IMR-90 (cell line): ENCODE measurements around the gene TTK. TPM values are rescaled to one million over a fixed set of nuclear protein-coding genes. Genes with fewer than 3 reads are reported as not detected.

Experiments
- ATAC-seq: fragments of 200-7000 bp; cut with Tn5 transposase; 2 replicates; pipeline ENCODE4 v1.9.1; 2020; ENCODE audit warnings: low read depth, mild to moderate bottlenecking, moderate library complexity
- BruUV-seq: library from RNA; stranded (reverse); fragments of 400-500 nt; replicated peaks from 2 replicates; lab custom pipeline; 2021; lab: Mats Ljungman, UMichigan
- CTCF ChIA-PET: fragments of 300-600 bp; formaldehyde crosslinking; extraction: SDS; loops from one replicate; lab custom pipeline; 2021; ENCODE audit warnings: antibody characterized with exemption; lab: Yijun Ruan, JAX
- POLR2A ChIA-PET: fragments of 300-600 bp; sonication (Branson Sonifier 250); formaldehyde crosslinking; loops from one replicate; lab custom pipeline; 2022; ENCODE audit warnings: antibody characterized with exemption; ENCODE audit not compliant: unreplicated experiment; lab: Charles Lee
- DNase-seq: peaks from one replicate; pipeline ENCODE4 v3.0.0; 2013
- H2AFZ ChIP-seq: replicated peaks from 2 replicates; pipeline ENCODE3; 2013; ENCODE audit warnings: low read length, mild to moderate bottlenecking; ENCODE audit not compliant: poor library complexity
- H2AK5ac ChIP-seq: 2 replicates; pipeline ENCODE4 v1.6.1; 2013; ENCODE audit warnings: low read depth, low read length, inconsistent platforms
- H2AK9ac ChIP-seq: replicated peaks from 2 replicates; pipeline ENCODE3; 2013; ENCODE audit warnings: mild to moderate bottlenecking, low read depth, low read length, moderate library complexity; ENCODE audit not compliant: poor library complexity
- H2BK120ac ChIP-seq: 2 replicates; pipeline ENCODE4 v1.6.1; 2013; ENCODE audit warnings: low read depth, low read length, inconsistent platforms
- H2BK15ac ChIP-seq: 3 replicates; pipeline ENCODE4 v1.6.1; 2013; ENCODE audit warnings: low read depth, low read length, inconsistent platforms
- H2BK20ac ChIP-seq: 2 replicates; pipeline ENCODE4 v1.6.1; 2013; ENCODE audit warnings: low read depth, mild to moderate bottlenecking, inconsistent platforms, low read length, moderate library complexity
- H2BK5ac ChIP-seq: 2 replicates; pipeline ENCODE4 v1.6.1; 2013; ENCODE audit warnings: mild to moderate bottlenecking, low read depth, low read length, inconsistent platforms; ENCODE audit not compliant: poor library complexity, severe bottlenecking
- H3K14ac ChIP-seq: replicated peaks from 2 replicates; pipeline ENCODE4 v1.6.1; 2013; ENCODE audit warnings: low read depth, low read length, inconsistent platforms
- H3K18ac ChIP-seq: 2 replicates; pipeline ENCODE4 v1.6.1; 2013; ENCODE audit warnings: low read depth, low read length, control low read depth
- H3K23ac ChIP-seq: 2 replicates; pipeline ENCODE4 v1.6.1; 2013; ENCODE audit warnings: low read depth, low read length, inconsistent platforms
- H3K27ac ChIP-seq: 2 replicates; pipeline ENCODE4 v1.5.1; 2013; ENCODE audit warnings: mild to moderate bottlenecking, control low read depth, low read length; ENCODE audit not compliant: insufficient read depth
- H3K27me3 ChIP-seq: 2 replicates; pipeline ENCODE4 v1.6.1; 2013; ENCODE audit warnings: low read length; ENCODE audit not compliant: control insufficient read depth, insufficient read depth
- H3K36me3 ChIP-seq: 2 replicates; pipeline ENCODE4 v1.6.1; 2013; ENCODE audit warnings: low read length, mixed read lengths; ENCODE audit not compliant: control insufficient read depth, insufficient read depth
- H3K4ac ChIP-seq: 2 replicates; pipeline ENCODE4 v1.6.1; 2013; ENCODE audit warnings: low read depth, low read length, inconsistent platforms
- H3K4me1 ChIP-seq: 2 replicates; pipeline ENCODE4 v1.6.1; 2013; ENCODE audit warnings: low read length, mixed read lengths; ENCODE audit not compliant: control insufficient read depth, insufficient read depth
- H3K4me2 ChIP-seq: 2 replicates; pipeline ENCODE4 v1.6.1; 2013; ENCODE audit warnings: low read depth, mild to moderate bottlenecking, control low read depth, low read length, moderate library complexity
- H3K4me3 ChIP-seq: 2 replicates; pipeline ENCODE4 v1.5.1; 2013; ENCODE audit warnings: low read depth, mild to moderate bottlenecking, control low read depth, low read length, moderate library complexity; ENCODE audit not compliant: insufficient read depth
- H3K56ac ChIP-seq: 2 replicates; pipeline ENCODE4 v1.6.1; 2013; ENCODE audit warnings: low read length, inconsistent platforms; ENCODE audit not compliant: insufficient read depth; ENCODE audit errors: extremely low read depth
- H3K79me1 ChIP-seq, 2 experiments: 2 replicates each; pipeline ENCODE4 v1.6.1; 2013; ENCODE audit warnings: low read length in 2 of 2, inconsistent platforms in 1 of 2, low read depth in 1 of 2
- H3K9ac ChIP-seq: 2 replicates; pipeline ENCODE4 v1.6.1; 2013; ENCODE audit warnings: low read depth, low read length, control low read depth
- H3K9me1 ChIP-seq: 2 replicates; pipeline ENCODE4 v1.6.1; 2013; ENCODE audit warnings: low read length, inconsistent platforms; ENCODE audit not compliant: insufficient read depth
- H3K9me3 ChIP-seq: 2 replicates; pipeline ENCODE4 v1.6.1; 2013; ENCODE audit warnings: low read length; ENCODE audit not compliant: control insufficient read depth, insufficient read depth
- H4K20me1 ChIP-seq: 2 replicates; pipeline ENCODE4 v1.6.1; 2013; ENCODE audit warnings: low read length, inconsistent platforms; ENCODE audit not compliant: insufficient read depth
- H4K5ac ChIP-seq: 2 replicates; pipeline ENCODE4 v1.6.1; 2013; ENCODE audit warnings: mild to moderate bottlenecking, low read depth, low read length, control low read depth
- H4K8ac ChIP-seq, 2 experiments: 2 replicates each; pipeline ENCODE4 v1.6.1; 2013; ENCODE audit warnings: low read depth in 2 of 2, low read length in 2 of 2, control low read depth in 1 of 2, inconsistent platforms in 1 of 2
- H4K91ac ChIP-seq: 2 replicates; pipeline ENCODE4 v1.6.1; 2013; ENCODE audit warnings: low read depth, low read length, inconsistent platforms; ENCODE audit not compliant: insufficient read depth
- BHLHE40 ChIP-seq: fragments of 150-350 bp; IDR thresholded peaks from 2 replicates; pipeline ENCODE4 v1.6.1; 2016; ENCODE audit warnings: mild to moderate bottlenecking, low read depth, low read length
- CEBPB ChIP-seq: IDR thresholded peaks from 2 replicates; pipeline ENCODE4 v1.6.1; 2012; ENCODE audit warnings: low read depth, low read length, improper control_type of control experiment
- CHD1 ChIP-seq: IDR thresholded peaks from 2 replicates; pipeline ENCODE4 v1.6.1; 2012; ENCODE audit warnings: low read depth, low read length, improper control_type of control experiment
- CTCF ChIP-seq: conservative IDR thresholded peaks from 2 replicates; pipeline ENCODE4 v1.5.1; 2012; ENCODE audit warnings: mild to moderate bottlenecking, low read depth, low read length, improper control_type of control experiment
- ELK1 ChIP-seq: fragments of 150-350 bp; IDR thresholded peaks from 2 replicates; pipeline ENCODE4 v1.6.1; 2016; ENCODE audit warnings: low read depth, mild to moderate bottlenecking, low read length, moderate library complexity, borderline replicate concordance
- FOS ChIP-seq: fragments of 150-350 bp; IDR thresholded peaks from 2 replicates; pipeline ENCODE4 v1.6.1; 2016; ENCODE audit warnings: low read depth, low read length
- MAFK ChIP-seq: IDR thresholded peaks from 2 replicates; pipeline ENCODE4 v1.6.1; 2012; ENCODE audit warnings: low read depth, low read length, improper control_type of control experiment
- MAZ ChIP-seq: IDR thresholded peaks from 2 replicates; pipeline ENCODE4 v1.6.1; 2012; ENCODE audit warnings: low read depth, mild to moderate bottlenecking, low read length, improper control_type of control experiment, moderate library complexity, borderline replicate concordance
- MXI1 ChIP-seq: IDR thresholded peaks from 2 replicates; pipeline ENCODE4 v1.6.1; 2012; ENCODE audit warnings: low read depth, mild to moderate bottlenecking, low read length, moderate library complexity, borderline replicate concordance
- POLR2A ChIP-seq: IDR thresholded peaks from 2 replicates; pipeline ENCODE4 v1.6.1; 2012; ENCODE audit warnings: mild to moderate bottlenecking, low read depth, low read length
- RAD21 ChIP-seq: IDR thresholded peaks from 2 replicates; pipeline ENCODE4 v1.6.1; 2012; ENCODE audit warnings: low read length, improper control_type of control experiment
- RCOR1 ChIP-seq: IDR thresholded peaks from 2 replicates; pipeline ENCODE4 v1.6.1; 2012; ENCODE audit warnings: mild to moderate bottlenecking, low read length, improper control_type of control experiment; ENCODE audit not compliant: insufficient replicate concordance
- RFX5 ChIP-seq: IDR thresholded peaks from 2 replicates; pipeline ENCODE4 v1.8.0; 2012; ENCODE audit warnings: low read depth, mild to moderate bottlenecking, low read length, moderate library complexity
- SMC3 ChIP-seq: fragments of 150-350 bp; IDR thresholded peaks from 2 replicates; pipeline ENCODE4 v1.6.1; 2016; ENCODE audit warnings: low read depth, mild to moderate bottlenecking, antibody characterized with exemption, low read length, moderate library complexity
- USF2 ChIP-seq: fragments of 150-350 bp; IDR thresholded peaks from 2 replicates; pipeline ENCODE4 v1.6.1; 2017; ENCODE audit warnings: mild to moderate bottlenecking, antibody characterized with exemption, low read length, low read depth
- WGBS, 2 experiments: methylation state at CpG; one replicate each; pipeline versions ENCODE4 v1.1.5 to v1.1.7; 2013; ENCODE audit warnings: missing lambda C conversion rate in 2 of 2; ENCODE audit not compliant: insufficient read length in 1 of 2; ENCODE audit errors: extremely low coverage in 2 of 2; 5-methylcytosine and 5-hydroxymethylcytosine counted together
- dilution Hi-C: fragments of 300-500 bp; cut with HindIII; formaldehyde crosslinking; loops from one replicate; pipeline ENCODE4 v1.14.3; 2018; ENCODE audit warnings: low sequenced_read_pairs; ENCODE audit not compliant: unreplicated experiment
- in situ Hi-C: fragments of 300-500 bp; cut with MboI; formaldehyde crosslinking; loops from 3 replicates; pipeline ENCODE4 v1.14.3; 2019; ENCODE audit warnings: low sequenced_read_pairs, inconsistent platforms, mixed read lengths
- intact Hi-C: fragments of 100-400 bp; cut with micrococcal nuclease; formaldehyde crosslinking; loops from 2 replicates; pipeline ENCODE4 v1.10.0; 2022
- polyA plus RNA-seq, 3 experiments: library from polyadenylated mRNA; depleted of rRNA; stranded (reverse); fragments of >200 nt; gene quantifications; 2 replicates each; pipeline ENCODE4 v1.2.3, GENCODE V29; 2012; ENCODE audit warnings: low replicate concordance in 1 of 3
- total RNA-seq: library from RNA; depleted of rRNA; stranded (reverse); fragments of >200 nt; gene quantifications from 2 replicates; pipeline ENCODE4 v1.2.3, GENCODE V29; 2012

The TTK gene
- total and polyA plus RNA-seq, 2 of the 4 experiments (the other 2 are of a cell fraction): 7.5 to 21.5 TPM

- no peaks in the 10 kb centered on the region for H3K36me3 ChIP-seq
- peak overlapping the region in 1 of 2 experiments; percentile 57; a peak in 2 of 4 replicates for H4K8ac ChIP-seq
- in situ Hi-C loops (no loop called here), intact Hi-C loops (no loop called here), dilution Hi-C loops (no loop called here)
- ChIA-PET POLR2A (no interaction called here), CTCF (no interaction called here)
- no peaks in the 10 kb centered on the region for H3K9me3 ChIP-seq
- H3K4ac ChIP-seq: no peak overlapping the region
- WGBS, 2 experiments: 87% methylated on average over 3 of the region's 7 CpGs; no CpG with 5 or more reads in 1 of the 2 experiments
- no peak overlapping the region for H3K56ac ChIP-seq
- no peak overlapping the region; the same call in 1 of the 2 replicates for H2AK5ac ChIP-seq
- no peak overlapping the region for H3K9ac ChIP-seq
- H4K20me1 ChIP-seq: no peaks in the 10 kb centered on the region
- H2AFZ ChIP-seq: peak overlapping the region; percentile 59
- no peaks in the 10 kb centered on the region for H3K27me3 ChIP-seq
- TF ChIP-seq MAFK (no peak), RFX5 (no peak), RAD21 (no peak), MXI1 (no peak), FOS (no peak), BHLHE40 (no peak), CTCF (no peak), RCOR1 (no peak), ELK1 (no peak), USF2 (no peak), MAZ (no peak), POLR2A (no peak), CHD1 (no peak), SMC3 (no peak), CEBPB (no peak)
- H3K9me1 ChIP-seq: no peaks in the 10 kb centered on the region
- no peaks in the 10 kb centered on the region for H3K4me1 ChIP-seq
- no peak overlapping the region for H2BK15ac ChIP-seq
- no peak overlapping the region for H3K4me2 ChIP-seq
- ATAC-seq (no peak), DNase-seq (no peak)
- H3K18ac ChIP-seq: no peak overlapping the region
- H2BK120ac ChIP-seq: no peak overlapping the region; the same call in 1 of the 2 replicates
- BruUV-seq: no TSS peak
- no peak overlapping the region for H3K4me3 ChIP-seq
- H4K91ac ChIP-seq: no peak overlapping the region
- H4K5ac ChIP-seq: no peak overlapping the region
- no peak overlapping the region for H2AK9ac ChIP-seq
- H3K14ac ChIP-seq: no peak overlapping the region
- no peak overlapping the region for H2BK20ac ChIP-seq
- no peak overlapping the region for H2BK5ac ChIP-seq
- peak overlapping the region; percentile 19; the same call in 1 of the 2 replicates for H3K23ac ChIP-seq
- H3K79me1 ChIP-seq: peaks cover 10 to 21% of the 10 kb centered on the region in 2 experiments; a peak in 3 of 4 replicates
- no peak overlapping the region for H3K27ac ChIP-seq
These were observed 16.1 kb downstream of the TTK start for GRCh38 chr6:80020381-80021120.
